HepG2 (cell line): ENCODE measurements around the gene PIP4K2B. TPM values are rescaled to one million over a fixed set of nuclear protein-coding genes. Genes with fewer than 3 reads are reported as not detected.

ENCODE experiments used
- ERF ChIP-seq: IDR thresholded peaks from 2 replicates; pipeline ENCODE4 v1.6.1; 2018; ENCODE audit warnings: missing biosample characterization, missing genetic modification reagents
- HOXD1 ChIP-seq: sonication (generic); formaldehyde crosslinking; IDR thresholded peaks from 2 replicates; pipeline ENCODE4 v1.5.0; 2020; ENCODE audit warnings: missing genetic modification reagents
- KLF11 ChIP-seq: IDR thresholded peaks from 2 replicates; pipeline ENCODE4 v1.6.1; 2016; ENCODE audit warnings: missing compliant biosample characterization
- MLLT10 ChIP-seq: sonication (generic); formaldehyde crosslinking; IDR thresholded peaks from 2 replicates; pipeline ENCODE4 v1.4.0; 2020; ENCODE audit warnings: missing genetic modification reagents
- MXD4 ChIP-seq: IDR thresholded peaks from 2 replicates; pipeline ENCODE4 v1.6.1; 2016; ENCODE audit warnings: mild to moderate bottlenecking, missing biosample characterization, missing genetic modification reagents
- NR2F1 ChIP-seq, 2 experiments: fragments of 450-650 bp in 1 of 2; formaldehyde crosslinking in 1 of 2; IDR thresholded peaks; 2 replicates each; pipeline versions ENCODE4 v1.5.0 to v1.6.1; 2016 to 2020; ENCODE audit warnings: mild to moderate bottlenecking in 1 of 2, missing compliant biosample characterization in 1 of 2, missing genetic modification reagents in 1 of 2, moderate library complexity in 1 of 2
- PAX8 ChIP-seq: sonication (generic); formaldehyde crosslinking; IDR thresholded peaks from 2 replicates; pipeline ENCODE4 v1.8.0; 2022; ENCODE audit warnings: mild to moderate bottlenecking, missing genetic modification reagents, borderline replicate concordance
- RORA ChIP-seq: sonication (generic); formaldehyde crosslinking; IDR thresholded peaks from 2 replicates; pipeline ENCODE4 v1.5.0; 2020; ENCODE audit warnings: mild to moderate bottlenecking, missing genetic modification reagents, moderate library complexity
- SOX13 ChIP-seq, 3 experiments: fragments of 450-650 bp in 1 of 3; sonication (generic) in 1 of 3; formaldehyde crosslinking in 1 of 3; IDR thresholded peaks in 2 of 3; conservative IDR thresholded peaks in 1 of 3; 2 replicates each; pipeline versions ENCODE4 v1.5.0 to v1.6.1; 2016 to 2020; ENCODE audit warnings: antibody characterized with exemption in 1 of 3, mild to moderate bottlenecking in 1 of 3, missing compliant biosample characterization in 1 of 3, missing genetic modification reagents in 1 of 3, moderate library complexity in 1 of 3
- SOX6 ChIP-seq, 2 experiments: fragments of 450-650 bp in 1 of 2; sonication (generic) in 1 of 2; formaldehyde crosslinking in 1 of 2; IDR thresholded peaks; 2 replicates each; pipeline versions ENCODE4 v1.4.0 to v1.6.1; 2017 to 2020; ENCODE audit warnings: antibody characterized with exemption in 1 of 2, mild to moderate bottlenecking in 1 of 2, missing genetic modification reagents in 1 of 2
- XBP1 ChIP-seq: sonication (generic); formaldehyde crosslinking; IDR thresholded peaks from 2 replicates; pipeline ENCODE4 v1.5.0; 2020; ENCODE audit warnings: missing genetic modification reagents
- ZFX ChIP-seq: sonication (generic); formaldehyde crosslinking; IDR thresholded peaks from 2 replicates; pipeline ENCODE4 v1.4.0; 2020; ENCODE audit warnings: mild to moderate bottlenecking, low read depth, missing genetic modification reagents, moderate library complexity
- ZNF101 ChIP-seq: sonication (generic); formaldehyde crosslinking; IDR thresholded peaks from 2 replicates; pipeline ENCODE4 v1.4.0; 2020; ENCODE audit warnings: mild to moderate bottlenecking, low read depth, missing genetic modification reagents, borderline replicate concordance
- ZNF496 ChIP-seq: sonication (generic); formaldehyde crosslinking; IDR thresholded peaks from 2 replicates; pipeline ENCODE4 v1.8.1; 2023; ENCODE audit warnings: mild to moderate bottlenecking, moderate library complexity, missing genetic modification reagents; ENCODE audit not compliant: insufficient replicate concordance
- ZNF557 ChIP-seq: sonication (generic); formaldehyde crosslinking; IDR thresholded peaks from 2 replicates; pipeline ENCODE4 v1.4.0; 2020; ENCODE audit warnings: missing genetic modification reagents
- ZNF746 ChIP-seq: sonication (generic); formaldehyde crosslinking; IDR thresholded peaks from 2 replicates; pipeline ENCODE4 v1.8.0; 2022; ENCODE audit warnings: mild to moderate bottlenecking, missing genetic modification reagents
- ZNF75D ChIP-seq: sonication (generic); formaldehyde crosslinking; IDR thresholded peaks from 2 replicates; pipeline ENCODE4 v1.8.1; 2023; ENCODE audit warnings: missing genetic modification reagents, mild to moderate bottlenecking, borderline replicate concordance
- ZNF879 ChIP-seq: sonication (generic); formaldehyde crosslinking; IDR thresholded peaks from 2 replicates; pipeline ENCODE4 v1.8.1; 2023; ENCODE audit warnings: missing genetic modification reagents
- ZNF891 ChIP-seq: sonication (generic); formaldehyde crosslinking; IDR thresholded peaks from 2 replicates; pipeline ENCODE4 v1.5.0; 2020; ENCODE audit warnings: mild to moderate bottlenecking, missing genetic modification reagents
- polyA plus RNA-seq, 8 experiments: library from polyadenylated mRNA; depleted of rRNA in 3 of 8; stranded (reverse) in 7 of 8; unstranded in 1 of 8; fragments of >200 nt; fragmentation: Illumina TruSeq in 4 of 8; extraction: Trizol in 4 of 8; gene quantifications; 2 replicates each; pipeline versions ENCODE4 v1.2.1 to v1.2.3, GENCODE V29; 2011 to 2016; ENCODE audit warnings: low read depth in 4 of 8, missing spikeins in 1 of 8, mixed read lengths in 1 of 8; ENCODE audit not compliant: insufficient read depth in 1 of 8
- total RNA-seq, 5 experiments: library from RNA; depleted of rRNA; stranded (reverse); fragments of >200 nt; fragmentation: Illumina TruSeq; extraction: Trizol; gene quantifications; 2 replicates each; pipeline ENCODE4 v1.2.3, GENCODE V29; 2016; ENCODE audit warnings: low read depth in 1 of 5
- TF ChIP-seq, protein P1 (sequence below): sonication (generic); formaldehyde crosslinking; IDR thresholded peaks from 2 replicates; pipeline ENCODE4 v1.4.0; 2020; ENCODE audit warnings: missing genetic modification reagents, mild to moderate bottlenecking, borderline replicate concordance
- TF ChIP-seq, protein P2 (sequence below): sonication (generic); formaldehyde crosslinking; IDR thresholded peaks from 2 replicates; pipeline ENCODE4 v1.4.0; 2020; ENCODE audit warnings: mild to moderate bottlenecking, missing genetic modification reagents
- TF ChIP-seq, protein P3 (sequence below): sonication (generic); formaldehyde crosslinking; IDR thresholded peaks from 2 replicates; pipeline ENCODE4 v1.5.1; 2020; ENCODE audit warnings: missing genetic modification reagents, mild to moderate bottlenecking, borderline replicate concordance
- TF ChIP-seq, protein P4 (sequence below): sonication (generic); formaldehyde crosslinking; IDR thresholded peaks from 2 replicates; pipeline ENCODE4 v1.4.0; 2020; ENCODE audit warnings: missing genetic modification reagents

PIP4K2B gene
- total and polyA plus RNA-seq, 2 of the 13 experiments (the other 11 are each of a cell fraction or from before 2014, with no cell fraction given): 20.4 to 54.0 TPM

DNA sequence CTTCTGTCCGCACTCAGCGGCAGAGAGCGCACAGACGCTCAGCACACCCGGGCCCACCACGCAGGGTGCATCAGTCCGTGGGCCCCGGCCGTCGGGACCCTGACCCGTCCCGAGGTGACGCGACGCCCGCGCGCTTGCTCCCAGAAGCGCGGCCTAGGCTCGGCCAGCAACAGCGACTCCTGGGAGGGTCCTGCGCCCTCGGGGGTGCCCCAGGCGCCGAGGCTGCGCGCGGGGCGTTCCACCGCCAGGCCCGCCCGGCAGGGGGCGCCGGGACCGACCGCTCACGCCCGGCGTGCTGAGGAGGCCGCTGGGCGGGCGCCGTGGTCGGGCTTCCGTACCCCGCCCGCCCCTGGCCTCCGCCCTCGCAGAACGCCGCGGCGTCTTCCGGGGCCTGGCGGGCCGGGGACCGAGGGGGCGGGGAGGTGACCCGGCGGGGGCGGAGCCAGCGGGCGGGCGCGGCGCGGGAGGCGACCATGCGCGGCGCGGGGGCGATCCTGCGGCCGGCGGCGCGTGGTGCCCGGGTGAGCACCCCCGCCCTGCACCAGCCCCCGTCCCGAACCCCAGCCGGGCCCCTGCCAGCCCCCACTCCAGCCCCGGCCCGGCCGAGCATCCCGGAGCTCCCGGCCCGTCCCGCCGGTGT, 69.3 kb downstream of the PIP4K2B start, which contains the start of gene CISD3 (continued):
- TF ChIP-seq, protein P1, sequence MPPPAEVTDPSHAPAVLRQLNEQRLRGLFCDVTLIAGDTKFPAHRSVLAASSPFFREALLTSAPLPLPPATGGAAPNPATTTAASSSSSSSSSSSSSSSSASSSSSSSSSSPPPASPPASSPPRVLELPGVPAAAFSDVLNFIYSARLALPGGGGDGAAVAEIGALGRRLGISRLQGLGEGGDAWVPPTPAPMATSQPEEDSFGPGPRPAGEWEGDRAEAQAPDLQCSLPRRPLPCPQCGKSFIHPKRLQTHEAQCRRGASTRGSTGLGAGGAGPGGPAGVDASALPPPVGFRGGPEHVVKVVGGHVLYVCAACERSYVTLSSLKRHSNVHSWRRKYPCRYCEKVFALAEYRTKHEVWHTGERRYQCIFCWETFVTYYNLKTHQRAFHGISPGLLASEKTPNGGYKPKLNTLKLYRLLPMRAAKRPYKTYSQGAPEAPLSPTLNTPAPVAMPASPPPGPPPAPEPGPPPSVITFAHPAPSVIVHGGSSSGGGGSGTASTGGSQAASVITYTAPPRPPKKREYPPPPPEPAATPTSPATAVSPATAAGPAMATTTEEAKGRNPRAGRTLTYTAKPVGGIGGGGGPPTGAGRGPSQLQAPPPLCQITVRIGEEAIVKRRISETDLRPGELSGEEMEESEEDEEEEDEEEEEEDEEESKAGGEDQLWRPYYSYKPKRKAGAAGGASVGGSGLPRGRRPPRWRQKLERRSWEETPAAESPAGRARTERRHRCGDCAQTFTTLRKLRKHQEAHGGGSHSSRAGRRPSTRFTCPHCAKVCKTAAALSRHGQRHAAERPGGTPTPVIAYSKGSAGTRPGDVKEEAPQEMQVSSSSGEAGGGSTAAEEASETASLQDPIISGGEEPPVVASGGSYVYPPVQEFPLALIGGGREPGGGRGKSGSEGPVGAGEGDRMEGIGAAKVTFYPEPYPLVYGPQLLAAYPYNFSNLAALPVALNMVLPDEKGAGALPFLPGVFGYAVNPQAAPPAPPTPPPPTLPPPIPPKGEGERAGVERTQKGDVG (CRISPR knock-in tag): no peak
- no peak for TF ChIP-seq NR2F1 (CRISPR knock-in tag; IDR thresholded peaks at IDR 0.05)
- no peak for TF ChIP-seq SOX13 (IDR thresholded peaks at IDR 0.05)
- TF ChIP-seq SOX13 (CRISPR knock-in tag; conservative IDR thresholded peaks at IDR 0.05 in 1 of 2, IDR thresholded peaks at IDR 0.05 in 1 of 2): peak in 1 of 2 experiments; percentile 15; a peak in 1 of 4 replicates
- TF ChIP-seq ZNF879 (CRISPR knock-in tag): no peak
- TF ChIP-seq ZNF557 (CRISPR knock-in tag): no peak
- peak; percentile 73 for TF ChIP-seq ZFX (CRISPR knock-in tag)
- no peak for TF ChIP-seq ZNF101 (CRISPR knock-in tag)
- peak; percentile 62; the same call in 1 of the 2 replicates for TF ChIP-seq ZNF746 (CRISPR knock-in tag)
- no peak for TF ChIP-seq MLLT10 (CRISPR knock-in tag)
- TF ChIP-seq, protein P2, sequence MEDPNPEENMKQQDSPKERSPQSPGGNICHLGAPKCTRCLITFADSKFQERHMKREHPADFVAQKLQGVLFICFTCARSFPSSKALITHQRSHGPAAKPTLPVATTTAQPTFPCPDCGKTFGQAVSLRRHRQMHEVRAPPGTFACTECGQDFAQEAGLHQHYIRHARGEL: 0 out of 2 replicates have a peak, but pooled peaks have one; percentile 7
- TF ChIP-seq PAX8 (CRISPR knock-in tag): no peak; the same call in 1 of the 2 replicates
- no peak for TF ChIP-seq RORA (CRISPR knock-in tag)
- TF ChIP-seq SOX6 (IDR thresholded peaks at IDR 0.05): no peak
- TF ChIP-seq SOX6 (CRISPR knock-in tag; IDR thresholded peaks at IDR 0.05): no peak; the same call in 1 of the 2 replicates
- TF ChIP-seq HOXD1 (CRISPR knock-in tag): 0 out of 2 replicates have a peak, but pooled peaks have one; percentile 25
- TF ChIP-seq ERF: peak; percentile 58
- TF ChIP-seq, protein P3, sequence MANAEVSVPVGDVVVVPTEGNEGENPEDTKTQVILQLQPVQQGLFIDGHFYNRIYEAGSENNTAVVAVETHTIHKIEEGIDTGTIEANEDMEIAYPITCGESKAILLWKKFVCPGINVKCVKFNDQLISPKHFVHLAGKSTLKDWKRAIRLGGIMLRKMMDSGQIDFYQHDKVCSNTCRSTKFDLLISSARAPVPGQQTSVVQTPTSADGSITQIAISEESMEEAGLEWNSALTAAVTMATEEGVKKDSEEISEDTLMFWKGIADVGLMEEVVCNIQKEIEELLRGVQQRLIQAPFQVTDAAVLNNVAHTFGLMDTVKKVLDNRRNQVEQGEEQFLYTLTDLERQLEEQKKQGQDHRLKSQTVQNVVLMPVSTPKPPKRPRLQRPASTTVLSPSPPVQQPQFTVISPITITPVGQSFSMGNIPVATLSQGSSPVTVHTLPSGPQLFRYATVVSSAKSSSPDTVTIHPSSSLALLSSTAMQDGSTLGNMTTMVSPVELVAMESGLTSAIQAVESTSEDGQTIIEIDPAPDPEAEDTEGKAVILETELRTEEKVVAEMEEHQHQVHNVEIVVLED (CRISPR knock-in tag): peak; percentile 22; the same call in 1 of the 2 replicates
- TF ChIP-seq ZNF891 (CRISPR knock-in tag): no peak; the same call in 1 of the 2 replicates
- peak; percentile 66; the same call in 1 of the 2 replicates for TF ChIP-seq MXD4
- no peak for TF ChIP-seq ZNF496 (CRISPR knock-in tag)
- no peak for TF ChIP-seq ZNF75D (CRISPR knock-in tag)
- TF ChIP-seq XBP1 (CRISPR knock-in tag): no peak
- TF ChIP-seq, protein P4, sequence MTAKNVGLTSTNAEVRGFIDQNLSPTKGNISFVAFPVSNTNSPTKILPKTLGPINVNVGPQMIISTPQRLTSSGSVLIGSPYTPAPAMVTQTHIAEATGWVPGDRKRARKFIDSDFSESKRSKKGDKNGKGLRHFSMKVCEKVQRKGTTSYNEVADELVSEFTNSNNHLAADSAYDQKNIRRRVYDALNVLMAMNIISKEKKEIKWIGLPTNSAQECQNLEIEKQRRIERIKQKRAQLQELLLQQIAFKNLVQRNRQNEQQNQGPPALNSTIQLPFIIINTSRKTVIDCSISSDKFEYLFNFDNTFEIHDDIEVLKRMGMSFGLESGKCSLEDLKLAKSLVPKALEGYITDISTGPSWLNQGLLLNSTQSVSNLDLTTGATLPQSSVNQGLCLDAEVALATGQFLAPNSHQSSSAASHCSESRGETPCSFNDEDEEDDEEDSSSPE: peak; percentile 61; the same call in 1 of the 2 replicates
- 0 out of 2 replicates have a peak, but pooled peaks have one; percentile 12 for TF ChIP-seq KLF11 (CRISPR knock-in tag)
